Measurements from ENCODE around the gene CRYBG1. TPM values are rescaled to one million over a fixed set of nuclear protein-coding genes. Genes with fewer than 3 reads are reported as not detected.

CRYBG1 gene
- total and polyA plus RNA-seq, 10 of the 15 experiments (the other 5 are each of a cell fraction or from before 2014, with no cell fraction given), result 6.5 to 57.0 (median 25.2) TPM

DNA sequence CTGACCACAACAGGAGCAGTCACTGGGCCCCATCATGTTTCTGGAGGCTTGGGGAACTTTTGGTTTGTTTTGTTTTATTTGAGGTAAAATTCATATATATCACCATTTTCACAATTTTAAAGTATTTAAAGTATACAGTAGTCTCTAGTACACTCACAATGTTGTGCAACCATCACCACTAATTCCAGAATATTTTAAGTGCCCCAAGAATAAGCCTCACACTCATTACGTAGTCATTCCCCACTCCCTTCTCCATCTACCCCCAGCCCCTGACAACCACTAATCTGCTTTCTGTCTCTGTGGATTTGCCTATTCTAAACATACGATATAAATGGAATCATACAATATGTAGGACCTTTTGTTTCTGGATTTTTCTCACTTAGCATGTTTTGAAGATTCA lies 239.8 kb downstream of the CRYBG1 start:
- Histone ChIP-seq H3K9ac (ENCODE audit: control insufficient read depth, insufficient read depth, low read length) (no peak overlapping the region), H2AFZ (ENCODE audit: control insufficient read depth, low read depth, low read length) (no peak overlapping the region), H3K36me3 (ENCODE audit: control insufficient read depth in 2 of 2, insufficient read depth in 2 of 2, low read length in 1 of 2) (no peaks in the 10 kb centered on the region), H3K27ac (ENCODE audit: control insufficient read depth, insufficient read depth) (no peak overlapping the region), H3K9me3 (replicated peaks; ENCODE audit: control insufficient read depth, insufficient read depth, low read length) (no peaks in the 10 kb centered on the region), H3K27me3 (replicated peaks in 1 of 2; ENCODE audit: control insufficient read depth in 2 of 2, insufficient read depth in 2 of 2, low read length in 1 of 2) (no peaks in the 10 kb centered on the region), H3K79me2 (ENCODE audit: control insufficient read depth, insufficient read depth, low read length) (no peaks in the 10 kb centered on the region), H3K4me3 (no peak overlapping the region), H3K4me1 (ENCODE audit: control insufficient read depth, insufficient read depth, low read length) (no peaks in the 10 kb centered on the region), H4K20me1 (ENCODE audit: control insufficient read depth, insufficient read depth) (no peaks in the 10 kb centered on the region), H3K4me2 (ENCODE audit: control insufficient read depth, insufficient read depth) (no peak overlapping the region)
- in situ Hi-C loops (cut with MboI) (no loop called here), intact Hi-C loops (cut with micrococcal nuclease; ENCODE audit: unreplicated experiment) (no loop called here)
- ChIA-PET POLR2A (no interaction called here), SMC1A (ENCODE audit: uncharacterized antibody, unreplicated experiment) (no interaction called here), RAD21 (ENCODE audit: unreplicated experiment) (no interaction called here), CTCF (interaction anchor here (2.0 kb wide), 1 partner anchor 379 kb away, joined by 8 read pairs; no protein-coding TSS in a partner anchor)
- ATAC-seq, result no peak
- TF ChIP-seq PAX8 (IDR thresholded peaks at IDR 0.05), result no peak
- TF ChIP-seq, protein P1, sequence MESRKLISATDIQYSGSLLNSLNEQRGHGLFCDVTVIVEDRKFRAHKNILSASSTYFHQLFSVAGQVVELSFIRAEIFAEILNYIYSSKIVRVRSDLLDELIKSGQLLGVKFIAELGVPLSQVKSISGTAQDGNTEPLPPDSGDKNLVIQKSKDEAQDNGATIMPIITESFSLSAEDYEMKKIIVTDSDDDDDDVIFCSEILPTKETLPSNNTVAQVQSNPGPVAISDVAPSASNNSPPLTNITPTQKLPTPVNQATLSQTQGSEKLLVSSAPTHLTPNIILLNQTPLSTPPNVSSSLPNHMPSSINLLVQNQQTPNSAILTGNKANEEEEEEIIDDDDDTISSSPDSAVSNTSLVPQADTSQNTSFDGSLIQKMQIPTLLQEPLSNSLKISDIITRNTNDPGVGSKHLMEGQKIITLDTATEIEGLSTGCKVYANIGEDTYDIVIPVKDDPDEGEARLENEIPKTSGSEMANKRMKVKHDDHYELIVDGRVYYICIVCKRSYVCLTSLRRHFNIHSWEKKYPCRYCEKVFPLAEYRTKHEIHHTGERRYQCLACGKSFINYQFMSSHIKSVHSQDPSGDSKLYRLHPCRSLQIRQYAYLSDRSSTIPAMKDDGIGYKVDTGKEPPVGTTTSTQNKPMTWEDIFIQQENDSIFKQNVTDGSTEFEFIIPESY (IDR thresholded peaks at IDR 0.05), result no peak
- no peak for TF ChIP-seq ZNF217 (IDR thresholded peaks at IDR 0.05)
- TF ChIP-seq, protein P2, sequence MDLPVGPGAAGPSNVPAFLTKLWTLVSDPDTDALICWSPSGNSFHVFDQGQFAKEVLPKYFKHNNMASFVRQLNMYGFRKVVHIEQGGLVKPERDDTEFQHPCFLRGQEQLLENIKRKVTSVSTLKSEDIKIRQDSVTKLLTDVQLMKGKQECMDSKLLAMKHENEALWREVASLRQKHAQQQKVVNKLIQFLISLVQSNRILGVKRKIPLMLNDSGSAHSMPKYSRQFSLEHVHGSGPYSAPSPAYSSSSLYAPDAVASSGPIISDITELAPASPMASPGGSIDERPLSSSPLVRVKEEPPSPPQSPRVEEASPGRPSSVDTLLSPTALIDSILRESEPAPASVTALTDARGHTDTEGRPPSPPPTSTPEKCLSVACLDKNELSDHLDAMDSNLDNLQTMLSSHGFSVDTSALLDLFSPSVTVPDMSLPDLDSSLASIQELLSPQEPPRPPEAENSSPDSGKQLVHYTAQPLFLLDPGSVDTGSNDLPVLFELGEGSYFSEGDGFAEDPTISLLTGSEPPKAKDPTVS (IDR thresholded peaks at IDR 0.05; ENCODE audit: low read depth, low read length), result no peak
- TF ChIP-seq NFYA (IDR thresholded peaks at IDR 0.05; ENCODE audit: borderline replicate concordance, low read depth, low read length), result no peak
- no peak for TF ChIP-seq HCFC1 (IDR thresholded peaks at IDR 0.05; ENCODE audit: low read length)
- TF ChIP-seq NBN (IDR thresholded peaks at IDR 0.05), result no peak
- no peak for TF ChIP-seq TCF7 (IDR thresholded peaks at IDR 0.05; ENCODE audit: borderline replicate concordance)
- no peak for TF ChIP-seq TCF12 (IDR thresholded peaks at IDR 0.05; ENCODE audit: low read depth, low read length)
- TF ChIP-seq, protein P3, sequence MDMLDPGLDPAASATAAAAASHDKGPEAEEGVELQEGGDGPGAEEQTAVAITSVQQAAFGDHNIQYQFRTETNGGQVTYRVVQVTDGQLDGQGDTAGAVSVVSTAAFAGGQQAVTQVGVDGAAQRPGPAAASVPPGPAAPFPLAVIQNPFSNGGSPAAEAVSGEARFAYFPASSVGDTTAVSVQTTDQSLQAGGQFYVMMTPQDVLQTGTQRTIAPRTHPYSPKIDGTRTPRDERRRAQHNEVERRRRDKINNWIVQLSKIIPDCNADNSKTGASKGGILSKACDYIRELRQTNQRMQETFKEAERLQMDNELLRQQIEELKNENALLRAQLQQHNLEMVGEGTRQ (IDR thresholded peaks at IDR 0.05; ENCODE audit: borderline replicate concordance, low read depth, low read length), result no peak
- no peak for TF ChIP-seq KAT2A (conservative IDR thresholded peaks at IDR 0.05; ENCODE audit: control insufficient read depth, low read depth, low read length)
- no peak for TF ChIP-seq HDAC2 (IDR thresholded peaks at IDR 0.05)
- no peak for TF ChIP-seq NFIC (IDR thresholded peaks at IDR 0.05; ENCODE audit: low read depth, low read length)
- no peak for TF ChIP-seq ZNF622 (IDR thresholded peaks at IDR 0.05)
- no peak for TF ChIP-seq BRCA1 (IDR thresholded peaks at IDR 0.05; ENCODE audit: low read depth, low read length)
- TF ChIP-seq YBX1 (IDR thresholded peaks at IDR 0.05), result no peak
- TF ChIP-seq STAT1 (conservative IDR thresholded peaks at IDR 0.05), result no peak
- TF ChIP-seq SREBF1 (IDR thresholded peaks at IDR 0.05; ENCODE audit: low read length), result no peak
- WGBS (ENCODE audit: insufficient coverage, insufficient replicate concordance, low lambda C conversion rate, missing lambda C conversion rate), result 97% methylated on average over 2 of the region's 2 CpGs
- no peak for DNase-seq (ENCODE audit: low read depth, low spot score)
- BruUV-seq (replicated peaks), result no TSS peak
- FAIRE-seq, result no peak
